ENCODE data around the gene THY1.

DNA sequence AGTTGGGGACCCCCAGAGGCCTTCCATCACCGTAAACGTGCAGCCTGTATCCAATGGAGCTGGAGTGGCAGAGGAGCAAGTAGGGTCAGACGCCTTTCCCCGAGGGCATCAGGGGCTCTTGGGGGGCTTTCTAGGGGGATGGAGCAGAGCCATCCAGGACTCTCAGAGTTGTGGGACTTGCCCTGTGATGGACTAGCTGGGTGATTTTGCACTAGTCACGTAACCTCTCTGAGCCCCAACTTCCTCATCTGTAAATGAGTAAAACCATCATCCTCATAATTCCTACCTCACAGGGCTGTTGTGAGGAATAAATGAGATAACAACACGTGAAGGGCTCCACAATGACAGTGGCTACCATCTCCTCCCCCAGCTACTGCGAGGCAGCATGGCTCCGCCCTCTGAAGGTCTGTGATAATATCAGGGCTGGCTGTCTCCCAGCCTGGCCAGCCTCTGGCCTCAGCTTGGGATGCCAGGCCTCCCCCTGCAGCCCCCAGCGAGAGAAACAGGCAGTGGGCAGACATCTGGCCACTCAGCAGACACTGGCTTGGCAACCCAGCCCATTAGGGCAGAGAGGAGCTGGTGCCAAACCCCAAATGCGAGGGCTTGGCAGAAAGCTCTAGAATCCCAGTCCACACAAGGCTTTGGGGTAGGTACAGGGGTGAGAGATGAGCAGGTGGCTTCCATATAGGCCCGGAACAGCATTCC lies 48.2 kb downstream of the THY1 start:
- TF ChIP-seq, protein P1, sequence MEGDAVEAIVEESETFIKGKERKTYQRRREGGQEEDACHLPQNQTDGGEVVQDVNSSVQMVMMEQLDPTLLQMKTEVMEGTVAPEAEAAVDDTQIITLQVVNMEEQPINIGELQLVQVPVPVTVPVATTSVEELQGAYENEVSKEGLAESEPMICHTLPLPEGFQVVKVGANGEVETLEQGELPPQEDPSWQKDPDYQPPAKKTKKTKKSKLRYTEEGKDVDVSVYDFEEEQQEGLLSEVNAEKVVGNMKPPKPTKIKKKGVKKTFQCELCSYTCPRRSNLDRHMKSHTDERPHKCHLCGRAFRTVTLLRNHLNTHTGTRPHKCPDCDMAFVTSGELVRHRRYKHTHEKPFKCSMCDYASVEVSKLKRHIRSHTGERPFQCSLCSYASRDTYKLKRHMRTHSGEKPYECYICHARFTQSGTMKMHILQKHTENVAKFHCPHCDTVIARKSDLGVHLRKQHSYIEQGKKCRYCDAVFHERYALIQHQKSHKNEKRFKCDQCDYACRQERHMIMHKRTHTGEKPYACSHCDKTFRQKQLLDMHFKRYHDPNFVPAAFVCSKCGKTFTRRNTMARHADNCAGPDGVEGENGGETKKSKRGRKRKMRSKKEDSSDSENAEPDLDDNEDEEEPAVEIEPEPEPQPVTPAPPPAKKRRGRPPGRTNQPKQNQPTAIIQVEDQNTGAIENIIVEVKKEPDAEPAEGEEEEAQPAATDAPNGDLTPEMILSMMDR (IDR thresholded peaks at IDR 0.05), result no peak
- TF ChIP-seq EZH2 (IDR thresholded peaks at IDR 0.05) (no peak), EZH2phosphoT487 (IDR thresholded peaks at IDR 0.05) (no peak)

All from neural progenitor cell (in vitro differentiated cells).